ENCODE results near the gene UBE2F.
A peak's percentile ranks its signal among the peaks of the same experiment; 100 is the strongest.
"Not testable (repeated sequence)": the region's sequence is repeated elsewhere in the genome, so short reads cannot be mapped to it uniquely, and the experiment has no call there.

UBE2F gene

GRCh38 chr2:237943395-237944094, 23.3 kb upstream of the UBE2F start:
- no peak overlapping the region for H3K9ac ChIP-seq (ENCODE audit: low read length in 5 of 5)
- no peak overlapping the region for H3K27ac ChIP-seq (ENCODE audit: low read depth, low read length)
- H3K4me3 ChIP-seq (ENCODE audit: low read depth in 1 of 5, low read length in 5 of 5) = no peak overlapping the region

GRCh38 chr2:237944302-237944701, 22.5 kb upstream of the UBE2F start:
- Histone ChIP-seq H3K9ac (ENCODE audit: low read length in 5 of 5) (no peak overlapping the region), H3K9me3 (ENCODE audit: control insufficient read depth in 5 of 5, low read length in 5 of 5) (peaks cover 0 to 21% (median 11%) of the 10 kb centered on the region in 5 donors), H3K36me3 (ENCODE audit: control insufficient read depth in 5 of 5, insufficient read depth in 5 of 5, low read length in 5 of 5) (no peaks in the 10 kb centered on the region), H3K27me3 (ENCODE audit: control insufficient read depth in 5 of 5, insufficient read depth in 4 of 5, low read length in 5 of 5) (no peaks in the 10 kb centered on the region), H3K27ac (ENCODE audit: low read depth, low read length) (no peak overlapping the region), H3K4me1 (ENCODE audit: control insufficient read depth in 5 of 5, insufficient read depth in 5 of 5, low read length in 5 of 5) (peaks cover 0 to 3% (median 0%) of the 10 kb centered on the region in 5 donors), H3K4me3 (ENCODE audit: low read depth in 1 of 5, low read length in 5 of 5) (no peak overlapping the region)

More at GRCh38 chr2:237943395-237944094, 23.3 kb upstream of the UBE2F start:
- H3K36me3 ChIP-seq (ENCODE audit: control insufficient read depth in 5 of 5, insufficient read depth in 5 of 5, low read length in 5 of 5) = no peaks in the 10 kb centered on the region
- no peaks in the 10 kb centered on the region for H3K27me3 ChIP-seq (ENCODE audit: control insufficient read depth in 5 of 5, insufficient read depth in 4 of 5, low read length in 5 of 5)
- peaks cover 0 to 21% (median 11%) of the 10 kb centered on the region in 5 donors for H3K9me3 ChIP-seq (ENCODE audit: control insufficient read depth in 5 of 5, low read length in 5 of 5)
- peaks cover 0 to 3% (median 0%) of the 10 kb centered on the region in 5 donors for H3K4me1 ChIP-seq (ENCODE audit: control insufficient read depth in 5 of 5, insufficient read depth in 5 of 5, low read length in 5 of 5)

- Histone ChIP-seq H3K27ac (ENCODE audit: low read depth, low read length) (no peak overlapping the region), H3K9ac (ENCODE audit: low read length in 5 of 5) (no peak overlapping the region), H3K9me3 (ENCODE audit: control insufficient read depth in 5 of 5, low read length in 5 of 5) (peaks cover 0 to 21% (median 11%) of the 10 kb centered on the region in 5 donors), H3K4me1 (ENCODE audit: control insufficient read depth in 5 of 5, insufficient read depth in 5 of 5, low read length in 5 of 5) (peaks cover 0 to 3% (median 0%) of the 10 kb centered on the region in 5 donors), H3K36me3 (ENCODE audit: control insufficient read depth in 5 of 5, insufficient read depth in 5 of 5, low read length in 5 of 5) (no peaks in the 10 kb centered on the region), H3K4me3 (ENCODE audit: low read depth in 1 of 5, low read length in 5 of 5) (no peak overlapping the region), H3K27me3 (ENCODE audit: control insufficient read depth in 5 of 5, insufficient read depth in 4 of 5, low read length in 5 of 5) (no peaks in the 10 kb centered on the region)
These were observed 20.4 kb upstream of the UBE2F start for GRCh38 chr2:237946423-237946822.

- not testable (repeated sequence) for H3K9me3 ChIP-seq (ENCODE audit: control insufficient read depth in 5 of 5, low read length in 5 of 5); H3K4me3 ChIP-seq (ENCODE audit: low read depth in 1 of 5, low read length in 5 of 5); H3K9ac ChIP-seq (ENCODE audit: low read length in 5 of 5); H3K27ac ChIP-seq (ENCODE audit: low read depth, low read length); H3K4me1 ChIP-seq (ENCODE audit: control insufficient read depth in 5 of 5, insufficient read depth in 5 of 5, low read length in 5 of 5); H3K36me3 ChIP-seq (ENCODE audit: control insufficient read depth in 5 of 5, insufficient read depth in 5 of 5, low read length in 5 of 5)
- H3K27me3 ChIP-seq (ENCODE audit: control insufficient read depth in 5 of 5, insufficient read depth in 4 of 5, low read length in 5 of 5) = peaks cover 11 to 20% (median 13%) of the 10 kb centered on the region in 5 donors
These were observed 15.5 kb upstream of the UBE2F start for GRCh38 chr2:237951354-237951753.

- H3K4me1 ChIP-seq (ENCODE audit: control insufficient read depth in 5 of 5, insufficient read depth in 5 of 5, low read length in 5 of 5) = peaks cover 0 to 10% (median 6%) of the 10 kb centered on the region in 5 donors
- peaks cover 0 to 1% (median 0%) of the 10 kb centered on the region in 5 donors for H3K9me3 ChIP-seq (ENCODE audit: control insufficient read depth in 5 of 5, low read length in 5 of 5)
- H3K36me3 ChIP-seq (ENCODE audit: control insufficient read depth in 5 of 5, insufficient read depth in 5 of 5, low read length in 5 of 5) = no peaks in the 10 kb centered on the region
- no peak overlapping the region for H3K9ac ChIP-seq (ENCODE audit: low read length in 5 of 5)
- H3K4me3 ChIP-seq (ENCODE audit: low read depth in 1 of 5, low read length in 5 of 5) = no peak overlapping the region
- no peak overlapping the region for H3K27ac ChIP-seq (ENCODE audit: low read depth, low read length)
- H3K27me3 ChIP-seq (ENCODE audit: control insufficient read depth in 5 of 5, insufficient read depth in 4 of 5, low read length in 5 of 5) = peaks cover 11 to 20% (median 13%) of the 10 kb centered on the region in 5 donors
These were observed 14.9 kb upstream of the UBE2F start for GRCh38 chr2:237951878-237952277.

- no peak overlapping the region for H3K27ac ChIP-seq (ENCODE audit: low read depth, low read length)
These were observed 14.0 kb upstream of the UBE2F start for GRCh38 chr2:237952851-237953250.

GRCh38 chr2:237955640-237956401, 11.0 kb upstream of the UBE2F start:
- peak overlapping the region in 2 of 5 donors; percentile 11 to 40 for H3K4me3 ChIP-seq (ENCODE audit: low read depth in 1 of 5, low read length in 5 of 5)
- H3K9me3 ChIP-seq (ENCODE audit: control insufficient read depth in 5 of 5, low read length in 5 of 5) = no peaks in the 10 kb centered on the region
- H3K36me3 ChIP-seq (ENCODE audit: control insufficient read depth in 5 of 5, insufficient read depth in 5 of 5, low read length in 5 of 5) = no peaks in the 10 kb centered on the region
- H3K27ac ChIP-seq (ENCODE audit: low read depth, low read length) = no peak overlapping the region
- no peak overlapping the region for H3K9ac ChIP-seq (ENCODE audit: low read length in 5 of 5)
- peaks cover 11 to 23% (median 13%) of the 10 kb centered on the region in 5 donors for H3K27me3 ChIP-seq (ENCODE audit: control insufficient read depth in 5 of 5, insufficient read depth in 4 of 5, low read length in 5 of 5)
- peaks cover 0 to 10% (median 6%) of the 10 kb centered on the region in 5 donors for H3K4me1 ChIP-seq (ENCODE audit: control insufficient read depth in 5 of 5, insufficient read depth in 5 of 5, low read length in 5 of 5)

More at GRCh38 chr2:237952851-237953250, 14.0 kb upstream of the UBE2F start:
- H3K4me3 ChIP-seq (ENCODE audit: low read depth in 1 of 5, low read length in 5 of 5) = no peak overlapping the region
- peaks cover 11 to 20% (median 13%) of the 10 kb centered on the region in 5 donors for H3K27me3 ChIP-seq (ENCODE audit: control insufficient read depth in 5 of 5, insufficient read depth in 4 of 5, low read length in 5 of 5)
- peaks cover 0 to 10% (median 6%) of the 10 kb centered on the region in 5 donors for H3K4me1 ChIP-seq (ENCODE audit: control insufficient read depth in 5 of 5, insufficient read depth in 5 of 5, low read length in 5 of 5)
- no peaks in the 10 kb centered on the region for H3K9me3 ChIP-seq (ENCODE audit: control insufficient read depth in 5 of 5, low read length in 5 of 5)
- H3K9ac ChIP-seq (ENCODE audit: low read length in 5 of 5) = no peak overlapping the region
- no peaks in the 10 kb centered on the region for H3K36me3 ChIP-seq (ENCODE audit: control insufficient read depth in 5 of 5, insufficient read depth in 5 of 5, low read length in 5 of 5)

- H3K9ac ChIP-seq (ENCODE audit: low read length in 5 of 5) = no peak overlapping the region
- peaks cover 11 to 23% (median 13%) of the 10 kb centered on the region in 5 donors for H3K27me3 ChIP-seq (ENCODE audit: control insufficient read depth in 5 of 5, insufficient read depth in 4 of 5, low read length in 5 of 5)
- peak overlapping the region in 2 of 5 donors; percentile 11 to 40 for H3K4me3 ChIP-seq (ENCODE audit: low read depth in 1 of 5, low read length in 5 of 5)
These were observed 10.4 kb upstream of the UBE2F start for GRCh38 chr2:237956402-237956736.

GRCh38 chr2:237961637-237962036, 5.2 kb upstream of the UBE2F start:
- Histone ChIP-seq H3K4me3 (ENCODE audit: low read depth in 1 of 5, low read length in 5 of 5) (no peak overlapping the region), H3K9ac (ENCODE audit: low read length in 5 of 5) (no peak overlapping the region), H3K4me1 (ENCODE audit: control insufficient read depth in 5 of 5, insufficient read depth in 5 of 5, low read length in 5 of 5) (peaks cover 3 to 8% (median 6%) of the 10 kb centered on the region in 5 donors), H3K27me3 (ENCODE audit: control insufficient read depth in 5 of 5, insufficient read depth in 4 of 5, low read length in 5 of 5) (peaks cover 0 to 3% (median 0%) of the 10 kb centered on the region in 5 donors), H3K27ac (ENCODE audit: low read depth, low read length) (no peak overlapping the region), H3K36me3 (ENCODE audit: control insufficient read depth in 5 of 5, insufficient read depth in 5 of 5, low read length in 5 of 5) (no peaks in the 10 kb centered on the region), H3K9me3 (ENCODE audit: control insufficient read depth in 5 of 5, low read length in 5 of 5) (peaks cover 0 to 13% (median 11%) of the 10 kb centered on the region in 5 donors)

More at GRCh38 chr2:237956402-237956736, 10.4 kb upstream of the UBE2F start:
- Histone ChIP-seq H3K27ac (ENCODE audit: low read depth, low read length) (no peak overlapping the region), H3K36me3 (ENCODE audit: control insufficient read depth in 5 of 5, insufficient read depth in 5 of 5, low read length in 5 of 5) (no peaks in the 10 kb centered on the region), H3K9me3 (ENCODE audit: control insufficient read depth in 5 of 5, low read length in 5 of 5) (no peaks in the 10 kb centered on the region), H3K4me1 (ENCODE audit: control insufficient read depth in 5 of 5, insufficient read depth in 5 of 5, low read length in 5 of 5) (peaks cover 0 to 10% (median 6%) of the 10 kb centered on the region in 5 donors)

Data from subcutaneous abdominal adipose tissue (tissue), 5 donors.